Measurements from ENCODE around the gene ZNF92.
"Not testable (repeated sequence)": the region's sequence is repeated elsewhere in the genome, so short reads cannot be mapped to it uniquely, and the experiment has no call there.

ZNF92 gene

GRCh38 chr7:65411249-65411648 is 37.6 kb downstream of the ZNF92 start:
- no peak for DNase-seq (ENCODE audit: extremely low spot score)
- ChIA-PET CTCF (no interaction called here), POLR2A (no interaction called here)
- TF ChIP-seq FOXA1 (IDR thresholded peaks at IDR 0.05) (no peak), PKNOX1 (IDR thresholded peaks at IDR 0.05) (no peak), FOXK2 (IDR thresholded peaks at IDR 0.05) (no peak), ZNF384 (IDR thresholded peaks at IDR 0.05) (no peak), SP1 (IDR thresholded peaks at IDR 0.05) (no peak), FOXM1 (IDR thresholded peaks at IDR 0.05; ENCODE audit: borderline replicate concordance) (no peak), ARNT (IDR thresholded peaks at IDR 0.05) (no peak), ELF4 (IDR thresholded peaks at IDR 0.05) (no peak), BHLHE40 (IDR thresholded peaks at IDR 0.05; ENCODE audit: borderline replicate concordance) (no peak), L3MBTL2 (conservative IDR thresholded peaks at IDR 0.05) (no peak), CTBP1 (IDR thresholded peaks at IDR 0.05; ENCODE audit: borderline replicate concordance) (no peak), SUZ12 (IDR thresholded peaks at IDR 0.05) (no peak), NFRKB (IDR thresholded peaks at IDR 0.05) (no peak), TARDBP (IDR thresholded peaks at IDR 0.05) (no peak), LEF1 (IDR thresholded peaks at IDR 0.05; ENCODE audit: borderline replicate concordance) (no peak)

- TF ChIP-seq FOXK2 (IDR thresholded peaks at IDR 0.05) (no peak), TARDBP (IDR thresholded peaks at IDR 0.05) (no peak), ZNF384 (IDR thresholded peaks at IDR 0.05) (no peak), BHLHE40 (IDR thresholded peaks at IDR 0.05; ENCODE audit: borderline replicate concordance) (no peak), SP1 (IDR thresholded peaks at IDR 0.05) (no peak), PKNOX1 (IDR thresholded peaks at IDR 0.05) (no peak), ELF4 (IDR thresholded peaks at IDR 0.05) (no peak), SUZ12 (IDR thresholded peaks at IDR 0.05) (no peak), FOXM1 (IDR thresholded peaks at IDR 0.05; ENCODE audit: borderline replicate concordance) (no peak), CTBP1 (IDR thresholded peaks at IDR 0.05; ENCODE audit: borderline replicate concordance) (no peak), L3MBTL2 (conservative IDR thresholded peaks at IDR 0.05) (no peak)
- POLR2A ChIA-PET, result no interaction called here
- DNase-seq (ENCODE audit: extremely low spot score), result no peak
- CTCF ChIA-PET, result interaction anchor here (0.6 kb wide), 1 partner anchor 58 kb away, joined by 3 read pairs; no protein-coding TSS in a partner anchor
Observed at GRCh38 chr7:65422670-65423069, 49.0 kb downstream of the ZNF92 start.

GRCh38 chr7:65423286-65423685 is 49.6 kb downstream of the ZNF92 start:
- DNase-seq (ENCODE audit: extremely low spot score); POLR2A ChIA-PET; CTCF ChIA-PET: not testable (repeated sequence)

GRCh38 chr7:65429642-65430343 is 56.1 kb downstream of the ZNF92 start:
- TF ChIP-seq NFRKB (IDR thresholded peaks at IDR 0.05), result no peak
- TF ChIP-seq FOXA1 (IDR thresholded peaks at IDR 0.05), result no peak
- TF ChIP-seq SP1 (IDR thresholded peaks at IDR 0.05), result no peak
- TF ChIP-seq L3MBTL2 (conservative IDR thresholded peaks at IDR 0.05), result no peak
- TF ChIP-seq LEF1 (IDR thresholded peaks at IDR 0.05; ENCODE audit: borderline replicate concordance), result no peak
- no peak for TF ChIP-seq CTBP1 (IDR thresholded peaks at IDR 0.05; ENCODE audit: borderline replicate concordance)
- no peak for TF ChIP-seq HDGF (IDR thresholded peaks at IDR 0.05; ENCODE audit: borderline replicate concordance)
- no peak for TF ChIP-seq TARDBP (IDR thresholded peaks at IDR 0.05)
- TF ChIP-seq SUZ12 (IDR thresholded peaks at IDR 0.05), result no peak
- TF ChIP-seq ELF4 (IDR thresholded peaks at IDR 0.05), result no peak
- no peak for TF ChIP-seq FOXK2 (IDR thresholded peaks at IDR 0.05)
- TF ChIP-seq FOXM1 (IDR thresholded peaks at IDR 0.05; ENCODE audit: borderline replicate concordance), result no peak
- no peak for TF ChIP-seq ARNT (IDR thresholded peaks at IDR 0.05)
- TF ChIP-seq ZNF384 (IDR thresholded peaks at IDR 0.05), result no peak
- no peak for TF ChIP-seq BHLHE40 (IDR thresholded peaks at IDR 0.05; ENCODE audit: borderline replicate concordance)
- TF ChIP-seq PKNOX1 (IDR thresholded peaks at IDR 0.05), result no peak
- DNase-seq (ENCODE audit: extremely low spot score), result no peak
- ChIA-PET POLR2A (no interaction called here), CTCF (no interaction called here)

GRCh38 chr7:65430344-65431186 is 56.9 kb downstream of the ZNF92 start:
- ChIA-PET CTCF (no interaction called here), POLR2A (no interaction called here)
- no peak for DNase-seq (ENCODE audit: extremely low spot score)
- TF ChIP-seq SUZ12 (IDR thresholded peaks at IDR 0.05) (no peak), L3MBTL2 (conservative IDR thresholded peaks at IDR 0.05) (no peak), TARDBP (IDR thresholded peaks at IDR 0.05) (no peak), PKNOX1 (IDR thresholded peaks at IDR 0.05) (peak; percentile 83), ZNF384 (IDR thresholded peaks at IDR 0.05) (no peak), CTBP1 (IDR thresholded peaks at IDR 0.05; ENCODE audit: borderline replicate concordance) (no peak), FOXK2 (IDR thresholded peaks at IDR 0.05) (no peak)
